Measurements from ENCODE around the gene EEF1G. TPM values are rescaled to one million over a fixed set of nuclear protein-coding genes. Genes with fewer than 3 reads are reported as not detected.

EEF1G gene
- total and polyA plus RNA-seq, 2 of the 13 experiments (the other 11 are each of a cell fraction or from before 2014, with no cell fraction given): 1,787 to 2,144 TPM

DNA sequence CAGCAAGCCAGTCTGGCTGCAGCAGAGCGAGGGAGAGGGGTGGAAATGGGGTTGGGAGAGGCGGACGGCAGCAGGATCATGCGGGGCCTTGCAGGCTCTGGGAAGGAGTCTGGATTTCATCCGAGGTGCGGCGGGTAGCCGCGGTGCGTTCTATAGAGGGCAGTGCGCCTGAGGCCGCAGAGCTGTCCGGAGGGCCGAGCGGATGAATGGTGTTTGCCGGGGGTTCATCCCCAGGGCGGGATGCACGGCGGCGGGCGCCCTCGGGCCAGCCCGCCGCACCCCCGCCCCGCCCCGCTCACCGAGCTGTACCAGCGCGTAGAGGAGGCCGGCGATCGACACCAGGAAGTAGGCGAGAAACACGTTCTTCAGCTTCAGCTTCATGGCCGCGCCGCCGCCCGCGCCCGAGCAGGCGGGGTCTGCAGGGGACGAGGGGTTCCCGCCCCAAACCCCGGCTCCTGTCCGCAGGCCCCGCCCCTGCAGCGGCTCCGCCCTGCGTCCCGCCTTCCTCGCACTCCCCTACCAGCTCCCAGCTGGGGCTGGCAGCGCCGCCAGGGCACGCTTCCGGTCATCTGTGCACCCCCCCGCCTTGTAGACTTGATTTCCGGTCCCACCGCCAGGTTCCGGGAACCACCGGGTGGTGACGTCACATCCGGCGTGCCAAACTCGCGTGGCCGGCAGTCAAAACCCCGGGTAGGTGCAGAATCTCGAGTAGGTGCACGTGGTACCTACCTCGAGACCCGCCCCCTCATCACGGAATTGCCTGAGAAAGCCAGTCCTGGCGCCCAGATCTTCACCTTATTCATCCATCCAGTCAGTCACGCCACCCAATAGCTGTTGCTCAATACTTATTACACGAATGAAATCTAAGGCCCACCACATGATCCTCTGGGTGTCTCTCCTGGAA lies 48.1 kb upstream of the EEF1G start, which contains the start of gene B3GAT3 (continued):
- TF ChIP-seq ZSCAN22 (CRISPR knock-in tag; IDR thresholded peaks at IDR 0.05): 0 out of 2 replicates have a peak, but pooled peaks have one; percentile 68
- no peak for TF ChIP-seq LCORL (IDR thresholded peaks at IDR 0.05)
- TF ChIP-seq LCORL (CRISPR knock-in tag; IDR thresholded peaks at IDR 0.05): peak; percentile 85
- TF ChIP-seq MBD4 (IDR thresholded peaks at IDR 0.05; ENCODE audit: borderline replicate concordance, low read length): no peak
- TF ChIP-seq PAWR (CRISPR knock-in tag; IDR thresholded peaks at IDR 0.05; ENCODE audit: borderline replicate concordance): no peak
- peak; percentile 88 for TF ChIP-seq EED (CRISPR knock-in tag; IDR thresholded peaks at IDR 0.05)
- TF ChIP-seq ZNF143 (CRISPR knock-in tag; IDR thresholded peaks at IDR 0.05): peak; percentile 50; the same call in 1 of the 2 replicates
- TF ChIP-seq CC2D1A (CRISPR knock-in tag; IDR thresholded peaks at IDR 0.05): no peak
- no peak for TF ChIP-seq ZNF550 (CRISPR knock-in tag; IDR thresholded peaks at IDR 0.05; ENCODE audit: borderline replicate concordance)
- peak; percentile 95 for TF ChIP-seq ZNF605 (CRISPR knock-in tag; IDR thresholded peaks at IDR 0.05)
- TF ChIP-seq RFX5 (IDR thresholded peaks at IDR 0.05; ENCODE audit: low read depth, low read length): peak; percentile 81
- TF ChIP-seq ZNF138 (CRISPR knock-in tag; IDR thresholded peaks at IDR 0.05; ENCODE audit: low read depth): peak; percentile 39; the same call in 1 of the 2 replicates
- TF ChIP-seq CBX1 (IDR thresholded peaks at IDR 0.05; ENCODE audit: low read depth): no peak
- TF ChIP-seq E2F2 (CRISPR knock-in tag; IDR thresholded peaks at IDR 0.05; ENCODE audit: borderline replicate concordance): no peak
- TF ChIP-seq PCBP2 (optimal IDR thresholded peaks at IDR 0.05; ENCODE audit: low read depth, low read length, poor library complexity, severe bottlenecking): no peak
- TF ChIP-seq, protein P1, sequence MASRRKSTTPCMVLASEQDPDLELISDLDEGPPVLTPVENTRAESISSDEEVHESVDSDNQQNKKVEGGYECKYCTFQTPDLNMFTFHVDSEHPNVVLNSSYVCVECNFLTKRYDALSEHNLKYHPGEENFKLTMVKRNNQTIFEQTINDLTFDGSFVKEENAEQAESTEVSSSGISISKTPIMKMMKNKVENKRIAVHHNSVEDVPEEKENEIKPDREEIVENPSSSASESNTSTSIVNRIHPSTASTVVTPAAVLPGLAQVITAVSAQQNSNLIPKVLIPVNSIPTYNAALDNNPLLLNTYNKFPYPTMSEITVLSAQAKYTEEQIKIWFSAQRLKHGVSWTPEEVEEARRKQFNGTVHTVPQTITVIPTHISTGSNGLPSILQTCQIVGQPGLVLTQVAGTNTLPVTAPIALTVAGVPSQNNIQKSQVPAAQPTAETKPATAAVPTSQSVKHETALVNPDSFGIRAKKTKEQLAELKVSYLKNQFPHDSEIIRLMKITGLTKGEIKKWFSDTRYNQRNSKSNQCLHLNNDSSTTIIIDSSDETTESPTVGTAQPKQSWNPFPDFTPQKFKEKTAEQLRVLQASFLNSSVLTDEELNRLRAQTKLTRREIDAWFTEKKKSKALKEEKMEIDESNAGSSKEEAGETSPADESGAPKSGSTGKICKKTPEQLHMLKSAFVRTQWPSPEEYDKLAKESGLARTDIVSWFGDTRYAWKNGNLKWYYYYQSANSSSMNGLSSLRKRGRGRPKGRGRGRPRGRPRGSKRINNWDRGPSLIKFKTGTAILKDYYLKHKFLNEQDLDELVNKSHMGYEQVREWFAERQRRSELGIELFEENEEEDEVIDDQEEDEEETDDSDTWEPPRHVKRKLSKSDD (CRISPR knock-in tag; IDR thresholded peaks at IDR 0.05; ENCODE audit: low read depth): no peak
- 0 out of 2 replicates have a peak, but pooled peaks have one; percentile 33 for TF ChIP-seq SMYD3 (CRISPR knock-in tag; IDR thresholded peaks at IDR 0.05)
- TF ChIP-seq SRY (CRISPR knock-in tag; IDR thresholded peaks at IDR 0.05): no peak
- peak; percentile 75; the same call in 1 of the 2 replicates for TF ChIP-seq ZNF280D (CRISPR knock-in tag; IDR thresholded peaks at IDR 0.05)
- TF ChIP-seq HMG20B (CRISPR knock-in tag; conservative IDR thresholded peaks at IDR 0.05): 0 out of 2 replicates have a peak, but pooled peaks have one; percentile 34
- TF ChIP-seq ZBTB3 (CRISPR knock-in tag; IDR thresholded peaks at IDR 0.05; ENCODE audit: borderline replicate concordance, low read depth): peak; percentile 93; the same call in 1 of the 2 replicates
- TF ChIP-seq ZNF30 (CRISPR knock-in tag; IDR thresholded peaks at IDR 0.05): no peak
- TF ChIP-seq NR1H2 (CRISPR knock-in tag; IDR thresholded peaks at IDR 0.05; ENCODE audit: borderline replicate concordance, low read depth): no peak

Measured in HepG2 (cell line).